Suprapubic skin (tissue), 3 donors: ENCODE measurements around the gene SLC22A23.

Experiments
- EP300 ChIP-seq: sonication (generic); formaldehyde crosslinking; IDR thresholded peaks from one replicate; pipeline ENCODE4 v1.6.1; 2017; ENCODE audit warnings: antibody characterized with exemption
- POLR2A ChIP-seq, 2 donors: fragments of 450-650 bp; IDR thresholded peaks; one replicate each; pipeline ENCODE4 v1.6.1; 2017; ENCODE audit warnings: antibody characterized with exemption in 2 of 2, mild to moderate bottlenecking in 2 of 2, moderate library complexity in 2 of 2
- TF ChIP-seq, protein P1 (sequence below), 2 donors: fragments of 200-600 bp in 1 of 2; fragments of 450-650 bp in 1 of 2; sonication (generic) in 1 of 2; IDR thresholded peaks; one replicate each; pipeline ENCODE4 v1.5.1; 2016 to 2019; ENCODE audit warnings: antibody characterized with exemption in 2 of 2, mild to moderate bottlenecking in 1 of 2, moderate library complexity in 1 of 2

DNA sequence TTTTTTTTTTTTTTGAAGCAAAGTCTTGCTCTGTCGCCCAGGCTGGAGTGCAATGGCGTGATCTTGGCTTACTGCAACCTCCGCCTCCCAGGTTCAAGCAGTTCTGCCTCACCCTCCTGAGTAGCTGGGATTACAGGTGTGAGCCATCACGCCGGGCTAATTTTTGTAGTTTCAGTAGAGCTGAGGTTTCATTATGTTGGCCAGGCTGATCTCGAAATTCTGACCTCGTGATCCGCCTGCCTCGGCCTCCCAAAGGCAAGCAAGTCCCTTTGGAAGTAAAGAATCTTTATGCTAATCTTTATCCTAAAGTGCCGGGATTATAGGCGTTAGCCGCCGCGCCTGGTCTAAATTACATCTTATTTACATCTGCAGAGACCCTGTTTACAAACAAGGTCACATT, 196.6 kb downstream of the SLC22A23 start:
- TF ChIP-seq, protein P1, sequence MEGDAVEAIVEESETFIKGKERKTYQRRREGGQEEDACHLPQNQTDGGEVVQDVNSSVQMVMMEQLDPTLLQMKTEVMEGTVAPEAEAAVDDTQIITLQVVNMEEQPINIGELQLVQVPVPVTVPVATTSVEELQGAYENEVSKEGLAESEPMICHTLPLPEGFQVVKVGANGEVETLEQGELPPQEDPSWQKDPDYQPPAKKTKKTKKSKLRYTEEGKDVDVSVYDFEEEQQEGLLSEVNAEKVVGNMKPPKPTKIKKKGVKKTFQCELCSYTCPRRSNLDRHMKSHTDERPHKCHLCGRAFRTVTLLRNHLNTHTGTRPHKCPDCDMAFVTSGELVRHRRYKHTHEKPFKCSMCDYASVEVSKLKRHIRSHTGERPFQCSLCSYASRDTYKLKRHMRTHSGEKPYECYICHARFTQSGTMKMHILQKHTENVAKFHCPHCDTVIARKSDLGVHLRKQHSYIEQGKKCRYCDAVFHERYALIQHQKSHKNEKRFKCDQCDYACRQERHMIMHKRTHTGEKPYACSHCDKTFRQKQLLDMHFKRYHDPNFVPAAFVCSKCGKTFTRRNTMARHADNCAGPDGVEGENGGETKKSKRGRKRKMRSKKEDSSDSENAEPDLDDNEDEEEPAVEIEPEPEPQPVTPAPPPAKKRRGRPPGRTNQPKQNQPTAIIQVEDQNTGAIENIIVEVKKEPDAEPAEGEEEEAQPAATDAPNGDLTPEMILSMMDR (IDR thresholded peaks at IDR 0.05): no peak
- no peak for TF ChIP-seq POLR2A (IDR thresholded peaks at IDR 0.05)
- no peak for TF ChIP-seq EP300
